HEK293T (cell line): Measurements from ENCODE around the gene ACIN1.

Source experiments
- ARNT ChIP-seq: fragments of 450-650 bp; IDR thresholded peaks from 2 replicates; pipeline ENCODE4 v1.6.1; 2017; ENCODE audit warnings: mild to moderate bottlenecking
- BHLHE40 ChIP-seq: fragments of 450-650 bp; IDR thresholded peaks from 2 replicates; pipeline ENCODE4 v1.6.1; 2016; ENCODE audit warnings: mild to moderate bottlenecking, moderate library complexity, borderline replicate concordance
- FOXA1 ChIP-seq: fragments of 450-650 bp; IDR thresholded peaks from 2 replicates; pipeline ENCODE4 v1.6.1; 2016; ENCODE audit warnings: mild to moderate bottlenecking
- FOXK2 ChIP-seq: fragments of 450-650 bp; IDR thresholded peaks from 2 replicates; pipeline ENCODE4 v1.6.1; 2016; ENCODE audit warnings: mild to moderate bottlenecking
- HDGF ChIP-seq: fragments of 450-650 bp; IDR thresholded peaks from 2 replicates; pipeline ENCODE4 v1.6.1; 2017; ENCODE audit warnings: antibody characterized with exemption, borderline replicate concordance
- L3MBTL2 ChIP-seq: fragments of 450-650 bp; conservative IDR thresholded peaks from 2 replicates; pipeline ENCODE4 v1.6.1; 2016; ENCODE audit warnings: mild to moderate bottlenecking
- LEF1 ChIP-seq: fragments of 450-650 bp; IDR thresholded peaks from 2 replicates; pipeline ENCODE4 v1.6.1; 2017; ENCODE audit warnings: mild to moderate bottlenecking, borderline replicate concordance
- PKNOX1 ChIP-seq: fragments of 450-650 bp; IDR thresholded peaks from 2 replicates; pipeline ENCODE4 v1.6.1; 2016
- SP1 ChIP-seq: fragments of 450-650 bp; IDR thresholded peaks from 2 replicates; pipeline ENCODE4 v1.6.1; 2017

DNA sequence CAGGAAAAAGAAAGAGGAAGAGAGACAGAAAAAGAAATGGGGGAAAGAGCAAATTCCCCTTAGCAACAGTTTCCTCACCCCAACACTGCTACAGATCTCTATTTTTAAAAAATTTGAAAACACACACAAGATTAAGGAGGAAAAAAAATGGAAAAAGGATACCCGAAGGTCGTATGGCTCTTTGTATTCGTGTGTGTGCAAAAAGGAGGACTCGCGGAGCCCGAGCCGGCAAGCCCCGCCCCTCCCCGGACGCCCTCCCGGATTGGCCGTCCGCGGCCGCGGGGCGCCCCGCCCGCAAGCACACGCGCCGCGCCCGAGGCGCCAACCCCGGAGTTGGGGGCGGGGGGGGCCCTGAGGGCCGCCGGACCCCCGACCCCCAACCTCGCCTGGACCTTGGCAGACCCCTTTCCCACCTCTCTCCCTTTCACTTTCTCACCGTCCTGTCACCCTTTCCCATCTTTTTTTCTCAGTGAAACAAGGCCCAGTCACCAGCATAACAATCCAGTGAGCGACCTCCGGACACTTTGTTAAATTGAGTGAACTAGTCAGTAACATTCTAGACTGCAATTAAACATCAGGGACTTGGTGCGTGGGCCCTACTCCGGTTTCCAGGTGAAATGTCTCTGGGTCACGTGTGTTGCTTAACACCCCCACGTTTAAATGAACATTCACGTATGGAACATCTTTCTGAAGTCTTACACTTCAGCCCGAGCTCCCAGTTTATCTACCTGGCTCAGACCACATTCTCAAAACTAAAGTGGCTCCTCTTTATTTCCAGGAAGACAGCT is 84.8 kb downstream of the ACIN1 start, which contains the start of gene C14orf93:
- no peak for TF ChIP-seq FOXK2
- TF ChIP-seq SP1, result no peak
- TF ChIP-seq FOXA1, result no peak
- TF ChIP-seq PKNOX1, result no peak
- no peak for TF ChIP-seq LEF1
- no peak for TF ChIP-seq ARNT
- no peak for TF ChIP-seq HDGF
- peak; percentile 51 for TF ChIP-seq L3MBTL2
- TF ChIP-seq BHLHE40, result no peak
